ENCODE measurements around the gene CD247.

CD247 gene

DNA sequence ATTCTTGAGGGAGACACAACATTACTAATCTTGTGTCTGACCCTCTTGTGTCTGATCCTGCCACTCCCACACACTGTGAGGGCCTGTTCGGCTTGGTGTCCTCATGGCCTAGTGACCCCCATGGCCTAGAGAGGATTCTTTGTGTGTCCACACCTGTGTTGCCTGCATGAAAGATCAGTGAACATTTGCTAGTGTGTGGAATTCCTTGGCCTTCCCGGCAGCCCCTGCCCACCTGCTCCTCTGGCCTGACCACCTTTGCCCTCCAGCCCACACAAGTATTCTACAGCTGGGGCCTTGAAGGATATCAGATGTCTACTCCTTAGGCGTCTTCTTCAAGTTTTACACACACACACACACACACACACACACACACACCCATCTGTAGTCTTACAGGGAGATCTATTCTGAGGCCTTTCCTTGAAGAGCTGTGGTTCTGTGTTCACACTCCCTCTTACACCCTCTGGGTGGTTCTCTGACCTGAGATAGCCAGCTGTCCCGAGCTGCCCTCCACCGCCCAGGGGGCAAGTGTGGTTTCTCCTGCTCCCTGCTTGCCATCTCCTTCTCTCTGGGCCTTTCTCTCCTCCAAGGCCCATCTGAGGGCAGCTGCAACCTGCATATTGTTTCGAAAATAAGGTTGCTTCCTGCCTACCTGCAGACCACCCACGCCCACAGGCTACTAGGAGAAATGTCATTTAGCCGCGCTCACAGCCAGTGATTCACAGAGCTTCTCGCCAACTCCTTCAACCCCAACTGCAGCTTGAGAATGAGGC lies 45.4 kb downstream of the CD247 start:
- no peak for DNase-seq (ENCODE audit: extremely low read depth, low read depth)
- H3K4me3 ChIP-seq (replicated peaks; ENCODE audit: low read depth, low read length) = no peak overlapping the region
- TF ChIP-seq, protein P1, sequence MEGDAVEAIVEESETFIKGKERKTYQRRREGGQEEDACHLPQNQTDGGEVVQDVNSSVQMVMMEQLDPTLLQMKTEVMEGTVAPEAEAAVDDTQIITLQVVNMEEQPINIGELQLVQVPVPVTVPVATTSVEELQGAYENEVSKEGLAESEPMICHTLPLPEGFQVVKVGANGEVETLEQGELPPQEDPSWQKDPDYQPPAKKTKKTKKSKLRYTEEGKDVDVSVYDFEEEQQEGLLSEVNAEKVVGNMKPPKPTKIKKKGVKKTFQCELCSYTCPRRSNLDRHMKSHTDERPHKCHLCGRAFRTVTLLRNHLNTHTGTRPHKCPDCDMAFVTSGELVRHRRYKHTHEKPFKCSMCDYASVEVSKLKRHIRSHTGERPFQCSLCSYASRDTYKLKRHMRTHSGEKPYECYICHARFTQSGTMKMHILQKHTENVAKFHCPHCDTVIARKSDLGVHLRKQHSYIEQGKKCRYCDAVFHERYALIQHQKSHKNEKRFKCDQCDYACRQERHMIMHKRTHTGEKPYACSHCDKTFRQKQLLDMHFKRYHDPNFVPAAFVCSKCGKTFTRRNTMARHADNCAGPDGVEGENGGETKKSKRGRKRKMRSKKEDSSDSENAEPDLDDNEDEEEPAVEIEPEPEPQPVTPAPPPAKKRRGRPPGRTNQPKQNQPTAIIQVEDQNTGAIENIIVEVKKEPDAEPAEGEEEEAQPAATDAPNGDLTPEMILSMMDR (IDR thresholded peaks at IDR 0.05; ENCODE audit: low read depth, low read length, missing control alignments) = no peak

DNA sequence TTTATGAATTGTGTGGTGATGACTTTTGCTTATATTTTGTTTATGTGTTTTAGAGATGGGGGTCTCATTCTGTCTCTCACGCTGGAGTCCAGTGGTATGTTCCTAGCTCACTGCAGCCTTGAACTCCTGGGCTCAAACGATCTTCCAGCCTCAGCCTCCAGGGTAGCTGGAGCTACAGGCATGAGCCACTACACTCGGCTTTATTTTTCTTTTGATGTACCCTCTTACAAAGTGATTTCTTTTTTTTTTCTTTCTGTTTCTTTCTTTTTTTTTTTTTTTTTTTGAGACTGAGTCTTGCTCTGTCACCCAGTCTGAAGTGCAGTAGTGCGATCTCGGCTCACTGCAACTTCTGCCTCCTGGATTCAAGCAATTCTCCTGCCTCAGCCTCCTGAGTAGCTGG lies 46.8 kb downstream of the CD247 start:
- DNase-seq (ENCODE audit: extremely low read depth, low read depth) = no peak
- H3K4me3 ChIP-seq (replicated peaks; ENCODE audit: low read depth, low read length) = no peak overlapping the region
- TF ChIP-seq, protein P1 (IDR thresholded peaks at IDR 0.05; ENCODE audit: low read depth, low read length, missing control alignments) = no peak

DNA sequence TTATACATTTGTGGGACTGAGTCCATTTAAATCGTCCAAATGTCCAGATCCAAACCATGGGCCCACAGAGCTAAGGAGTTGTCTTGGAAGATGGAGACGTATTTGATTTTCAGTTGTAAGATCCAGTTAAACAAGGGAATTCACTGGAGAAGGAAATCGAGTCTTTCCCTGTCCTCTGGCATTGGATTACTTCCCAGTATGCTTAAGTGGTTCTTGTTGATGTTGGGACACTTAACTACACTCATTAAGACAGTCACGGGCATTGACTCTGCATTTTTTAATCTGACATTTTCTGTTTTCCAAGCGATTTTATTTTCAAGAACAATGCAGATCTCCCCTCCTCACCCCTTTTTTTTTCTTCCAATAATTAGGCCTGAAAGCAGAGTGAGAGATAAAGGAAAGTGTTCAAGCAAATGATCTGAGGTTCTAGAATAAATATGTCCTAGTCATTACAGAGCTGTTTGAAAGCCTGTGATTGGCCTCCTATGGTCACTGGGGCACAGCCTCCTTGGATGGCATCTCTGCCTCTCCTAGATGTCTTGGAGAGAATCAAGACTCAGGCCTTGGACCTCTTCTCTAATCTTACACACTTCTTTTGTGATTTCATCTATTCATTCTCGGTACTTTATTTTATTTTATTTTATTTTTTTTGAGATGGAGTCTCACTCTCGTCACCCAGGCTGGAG lies 48.9 kb downstream of the CD247 start:
- TF ChIP-seq, protein P1 (IDR thresholded peaks at IDR 0.05; ENCODE audit: low read depth, low read length, missing control alignments) = no peak
- H3K4me3 ChIP-seq (replicated peaks; ENCODE audit: low read depth, low read length) = no peak overlapping the region
- no peak for DNase-seq (ENCODE audit: extremely low read depth, low read depth)

DNA sequence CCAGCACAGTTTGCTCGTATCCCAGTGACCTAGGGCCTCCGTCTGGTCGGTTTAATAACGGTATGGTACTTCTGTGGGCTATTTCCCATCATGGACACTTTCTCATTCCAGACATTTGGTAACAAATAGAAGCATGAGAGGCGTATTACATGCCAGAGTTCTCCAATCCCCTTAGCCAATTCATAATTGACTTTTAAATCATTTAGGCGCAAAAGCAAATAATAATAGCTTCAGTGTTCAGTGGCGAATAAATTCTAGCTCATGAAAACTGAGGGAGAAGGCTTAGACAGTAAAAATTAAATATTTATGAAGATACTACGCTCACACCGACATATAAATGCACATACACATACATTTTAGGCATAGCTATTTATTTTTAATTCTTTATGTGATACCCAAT lies 50.6 kb downstream of the CD247 start:
- DNase-seq (ENCODE audit: extremely low read depth, low read depth) = no peak
- no peak overlapping the region for H3K4me3 ChIP-seq (replicated peaks; ENCODE audit: low read depth, low read length)
- TF ChIP-seq, protein P1 (IDR thresholded peaks at IDR 0.05; ENCODE audit: low read depth, low read length, missing control alignments) = no peak

DNA sequence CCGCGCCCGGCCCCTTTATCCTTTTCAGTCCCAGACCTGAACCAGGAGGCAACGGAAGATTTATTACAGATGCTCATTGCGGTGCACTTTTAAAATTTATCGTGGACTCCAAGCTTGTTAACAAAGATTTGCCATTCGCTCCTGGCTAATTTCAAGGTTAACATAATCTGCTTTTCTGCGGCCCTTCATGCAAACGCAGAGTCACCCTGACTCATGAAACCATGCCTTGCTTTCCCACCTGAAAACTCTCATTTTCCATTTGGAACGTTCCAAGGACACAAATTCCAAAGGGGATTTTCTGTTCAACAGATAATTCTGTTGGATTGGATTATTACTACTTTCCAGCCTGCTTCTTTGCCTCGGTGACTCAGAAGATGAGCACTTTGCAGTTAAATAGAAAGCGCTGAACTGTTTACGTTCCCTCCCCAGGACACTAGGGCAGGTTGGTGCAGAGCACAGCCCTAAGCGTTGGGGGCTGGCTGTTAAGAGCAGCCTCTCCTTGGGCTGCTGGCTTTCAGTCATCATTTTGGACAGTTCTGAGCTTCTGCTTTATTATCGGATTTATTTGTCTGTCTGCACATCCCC lies 51.1 kb downstream of the CD247 start:
- no peak for DNase-seq (ENCODE audit: extremely low read depth, low read depth)
- H3K4me3 ChIP-seq (replicated peaks; ENCODE audit: low read depth, low read length) = no peak overlapping the region
- TF ChIP-seq, protein P1 (IDR thresholded peaks at IDR 0.05; ENCODE audit: low read depth, low read length, missing control alignments) = no peak

DNA sequence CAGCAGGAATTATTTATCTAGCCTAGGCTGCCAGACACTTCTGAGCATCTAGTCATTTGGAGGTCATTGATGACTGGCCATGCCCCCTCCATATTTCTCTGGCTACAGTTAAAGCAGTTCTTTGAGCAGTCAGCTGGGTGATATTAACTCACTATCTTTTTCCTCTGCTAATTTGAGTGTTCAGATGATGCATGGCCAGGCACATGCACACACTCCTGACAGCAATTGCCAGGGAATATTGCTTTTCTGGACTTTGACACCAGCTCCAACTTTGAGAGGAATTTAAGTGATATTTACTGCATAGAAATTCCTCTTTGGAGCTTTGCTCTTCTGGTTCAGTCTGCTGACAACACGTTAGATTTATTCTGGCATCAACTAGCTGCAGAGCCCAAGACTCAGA lies 52.6 kb downstream of the CD247 start:
- no peak overlapping the region for H3K4me3 ChIP-seq (replicated peaks; ENCODE audit: low read depth, low read length)
- DNase-seq (ENCODE audit: extremely low read depth, low read depth) = no peak
- TF ChIP-seq, protein P1 (IDR thresholded peaks at IDR 0.05; ENCODE audit: low read depth, low read length, missing control alignments) = no peak

All from HFF-Myc (cell line).